ENCODE results near the gene ZFP36L1. TPM values are rescaled to one million over a fixed set of nuclear protein-coding genes. Genes with fewer than 3 reads are reported as not detected.

The ZFP36L1 gene
- total and polyA plus RNA-seq, 10 of the 15 experiments (the other 5 are each of a cell fraction or from before 2014, with no cell fraction given), result 22.0 to 184 (median 66.1) TPM

DNA sequence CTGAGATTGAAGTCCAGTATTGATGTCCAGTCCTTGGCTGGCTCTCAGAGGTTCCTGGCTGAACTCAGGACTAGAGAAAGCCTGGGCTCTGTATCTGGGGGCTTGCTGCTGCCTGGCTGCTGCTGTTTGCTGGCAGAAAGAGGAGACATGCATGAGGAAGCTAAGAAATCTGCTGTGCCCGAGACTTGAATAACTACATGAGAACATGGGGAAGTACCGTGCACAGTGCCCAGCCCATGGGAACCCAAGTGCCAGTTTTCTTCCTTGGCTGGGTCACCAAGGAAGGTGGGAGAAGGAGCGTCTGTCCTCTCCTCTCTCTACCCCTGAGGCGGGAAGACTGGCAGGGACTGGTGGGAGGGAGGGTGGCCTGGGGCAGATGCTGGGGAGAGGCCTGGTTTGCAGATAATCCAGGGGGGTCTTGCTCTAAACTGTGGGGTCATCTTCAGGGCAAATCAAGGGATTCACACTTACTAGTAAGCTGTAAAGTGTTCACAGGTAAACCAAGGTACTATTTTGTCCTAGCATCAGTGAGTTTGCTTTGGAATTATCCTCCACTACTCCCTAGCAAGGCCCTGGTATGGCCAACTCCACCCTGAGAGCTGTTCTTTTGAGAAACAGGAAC, 13.8 kb upstream of the ZFP36L1 start:
- H3K9me3 ChIP-seq (replicated peaks; ENCODE audit: control insufficient read depth, insufficient read depth, low read length), result peaks cover under 1% of the 10 kb centered on the region
- H3K36me3 ChIP-seq (ENCODE audit: control insufficient read depth in 2 of 2, insufficient read depth in 2 of 2, low read length in 1 of 2), result no peaks in the 10 kb centered on the region
- ATAC-seq (peak; percentile 92), DNase-seq (ENCODE audit: low read depth, low spot score) (no peak), FAIRE-seq (peak; percentile 23)
- no peaks in the 10 kb centered on the region for H4K20me1 ChIP-seq (ENCODE audit: control insufficient read depth, insufficient read depth)
- H3K27me3 ChIP-seq (replicated peaks in 1 of 2; ENCODE audit: control insufficient read depth in 2 of 2, insufficient read depth in 2 of 2, low read length in 1 of 2), result no peaks in the 10 kb centered on the region
- peak overlapping the region; percentile 59 for H3K4me2 ChIP-seq (ENCODE audit: control insufficient read depth, insufficient read depth)
- peaks cover 17% of the 10 kb centered on the region for H3K4me1 ChIP-seq (ENCODE audit: control insufficient read depth, insufficient read depth, low read length)
- peak overlapping the region; percentile 36; the same call in 1 of the 2 replicates for H3K9ac ChIP-seq (ENCODE audit: control insufficient read depth, insufficient read depth, low read length)
- BruUV-seq (replicated peaks), result no TSS peak
- POLR2A ChIA-PET, result interaction anchor here (0.9 to 2.6 kb wide), 4 partner anchors 10 to 22 kb away, joined by 3 to 17 read pairs (median 3); partner anchors contain the start of gene ZFP36L1
- WGBS (ENCODE audit: insufficient coverage, insufficient replicate concordance, low lambda C conversion rate, missing lambda C conversion rate), result 20% methylated on average over 4 of the region's 4 CpGs
- H3K27ac ChIP-seq (ENCODE audit: control insufficient read depth, insufficient read depth), result peak overlapping the region; percentile 42
- TF ChIP-seq HDGF (IDR thresholded peaks at IDR 0.05), result peak; percentile 13; the same call in 1 of the 2 replicates
- TF ChIP-seq PAX5 (IDR thresholded peaks at IDR 0.05; ENCODE audit: borderline replicate concordance, low read depth, low read length), result peak; percentile 40; the same call in 1 of the 2 replicates
- TF ChIP-seq ETV6 (conservative IDR thresholded peaks at IDR 0.05 in 1 of 2, IDR thresholded peaks at IDR 0.05 in 1 of 2; ENCODE audit: borderline replicate concordance in 1 of 2, low read depth in 1 of 2), result peak in 1 of 2 experiments; percentile 58; a peak in 2 of 4 replicates
- 0 out of 4 replicates have a peak, but pooled peaks of 1 of the 2 experiments have one; percentile 10 for TF ChIP-seq IKZF2 (IDR thresholded peaks at IDR 0.05)
- TF ChIP-seq, protein P1, sequence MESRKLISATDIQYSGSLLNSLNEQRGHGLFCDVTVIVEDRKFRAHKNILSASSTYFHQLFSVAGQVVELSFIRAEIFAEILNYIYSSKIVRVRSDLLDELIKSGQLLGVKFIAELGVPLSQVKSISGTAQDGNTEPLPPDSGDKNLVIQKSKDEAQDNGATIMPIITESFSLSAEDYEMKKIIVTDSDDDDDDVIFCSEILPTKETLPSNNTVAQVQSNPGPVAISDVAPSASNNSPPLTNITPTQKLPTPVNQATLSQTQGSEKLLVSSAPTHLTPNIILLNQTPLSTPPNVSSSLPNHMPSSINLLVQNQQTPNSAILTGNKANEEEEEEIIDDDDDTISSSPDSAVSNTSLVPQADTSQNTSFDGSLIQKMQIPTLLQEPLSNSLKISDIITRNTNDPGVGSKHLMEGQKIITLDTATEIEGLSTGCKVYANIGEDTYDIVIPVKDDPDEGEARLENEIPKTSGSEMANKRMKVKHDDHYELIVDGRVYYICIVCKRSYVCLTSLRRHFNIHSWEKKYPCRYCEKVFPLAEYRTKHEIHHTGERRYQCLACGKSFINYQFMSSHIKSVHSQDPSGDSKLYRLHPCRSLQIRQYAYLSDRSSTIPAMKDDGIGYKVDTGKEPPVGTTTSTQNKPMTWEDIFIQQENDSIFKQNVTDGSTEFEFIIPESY (IDR thresholded peaks at IDR 0.05), result no peak
- no peaks in the 10 kb centered on the region; the same call in 1 of the 2 replicates for H3K79me2 ChIP-seq (ENCODE audit: control insufficient read depth, insufficient read depth, low read length)
- in situ Hi-C loops (cut with MboI), result no loop called here
- intact Hi-C loops (cut with micrococcal nuclease; ENCODE audit: unreplicated experiment), result no loop called here
- RAD21 ChIA-PET (ENCODE audit: unreplicated experiment), result interaction anchor here (0.8 to 2.8 kb wide), 5 partner anchors 9 to 559 kb away, joined by 3 to 10 read pairs (median 6); partner anchors contain the start of gene ZFP36L1
- H2AFZ ChIP-seq (ENCODE audit: control insufficient read depth, low read depth, low read length), result peak overlapping the region; percentile 52
- SMC1A ChIA-PET (ENCODE audit: uncharacterized antibody, unreplicated experiment), result interaction anchor here (0.5 to 1.8 kb wide), 9 partner anchors 9 to 736 kb away, joined by 3 to 8 read pairs (median 3); no protein-coding TSS in a partner anchor
- CTCF ChIA-PET, result interaction anchor here (0.6 to 2.4 kb wide), 7 partner anchors 10 to 862 kb away, joined by 3 to 8 read pairs (median 3); no protein-coding TSS in a partner anchor
- H3K4me3 ChIP-seq, result no peak overlapping the region

Measured in GM12878 (cell line).